ENCODE measurements around the gene LRRC25. TPM values are rescaled to one million over a fixed set of nuclear protein-coding genes. Genes with fewer than 3 reads are reported as not detected.
A peak's percentile ranks its signal among the peaks of the same experiment; 100 is the strongest.

The LRRC25 gene
- total and polyA plus RNA-seq, 9 donors = 1.4 to 9.2 (median 2.4) TPM

- Histone ChIP-seq H3K27me3 (no peaks in the 10 kb centered on the region), H3K4me3 (no peak overlapping the region), H3K9me3 (no peaks in the 10 kb centered on the region), H3K27ac (peak overlapping the region; percentile 43 to 76), H3K36me3 (no peaks in the 10 kb centered on the region), H3K4me1 (ENCODE audit: insufficient read depth) (peaks cover 21% of the 10 kb centered on the region)
- intact Hi-C loops (cut with DNase I) = no loop called here
- TF ChIP-seq CTCF (IDR thresholded peaks at IDR 0.05) (no peak), EP300 (IDR thresholded peaks at IDR 0.05) (no peak), POLR2A (IDR thresholded peaks at IDR 0.05) (no peak)
- DNase-seq = peak; percentile 55 to 72 (median 57)
- WGBS, 3 donors = 75 to 82% (median 78%) methylated on average over 21 of the region's 21 CpGs
Observed at GRCh38 chr19:18434411-18435175, 37.2 kb upstream of the LRRC25 start.

- Histone ChIP-seq H3K4me1 (ENCODE audit: insufficient read depth) (peaks cover 21% of the 10 kb centered on the region), H3K36me3 (no peaks in the 10 kb centered on the region), H3K4me3 (peak overlapping the region; percentile 33), H3K27me3 (no peaks in the 10 kb centered on the region), H3K9me3 (no peaks in the 10 kb centered on the region), H3K27ac (peak overlapping the region; percentile 43 to 76)
- TF ChIP-seq EP300 (IDR thresholded peaks at IDR 0.05) (no peak), POLR2A (IDR thresholded peaks at IDR 0.05) (no peak), CTCF (IDR thresholded peaks at IDR 0.05) (no peak)
- WGBS, 3 donors = 3 to 28% (median 7%) methylated on average over 33 to 59 of the region's 60 CpGs
- peak; percentile 57 to 77 (median 75) for DNase-seq
- intact Hi-C loops (cut with DNase I) = no loop called here
Observed at GRCh38 chr19:18433735-18434398, 36.4 kb upstream of the LRRC25 start.

GRCh38 chr19:18433015-18433691, 35.7 kb upstream of the LRRC25 start:
- Histone ChIP-seq H3K9me3 (no peaks in the 10 kb centered on the region), H3K27ac (peak overlapping the region; percentile 43 to 76), H3K4me3 (peak overlapping the region; percentile 33), H3K27me3 (no peaks in the 10 kb centered on the region), H3K4me1 (ENCODE audit: insufficient read depth) (peaks cover 17% of the 10 kb centered on the region), H3K36me3 (no peaks in the 10 kb centered on the region)
- TF ChIP-seq POLR2A (IDR thresholded peaks at IDR 0.05) = peak; percentile 6
- no peak for TF ChIP-seq CTCF (IDR thresholded peaks at IDR 0.05)
- intact Hi-C loops (cut with DNase I) = no loop called here
- DNase-seq = peak; percentile 62 to 87 (median 85)
- 6 to 13% (median 12%) methylated on average over 31 to 59 of the region's 59 CpGs for WGBS, 3 donors

- intact Hi-C loops (cut with DNase I) = no loop called here
- no peak for DNase-seq
- Histone ChIP-seq H3K27me3 (no peaks in the 10 kb centered on the region), H3K36me3 (no peaks in the 10 kb centered on the region), H3K4me3 (no peak overlapping the region), H3K4me1 (ENCODE audit: insufficient read depth) (peaks cover 17% of the 10 kb centered on the region), H3K27ac (peak overlapping the region; percentile 43 to 76), H3K9me3 (no peaks in the 10 kb centered on the region)
- TF ChIP-seq CTCF (IDR thresholded peaks at IDR 0.05) = no peak
- no peak for TF ChIP-seq EP300 (IDR thresholded peaks at IDR 0.05)
- no peak for TF ChIP-seq POLR2A (IDR thresholded peaks at IDR 0.05)
- WGBS, 3 donors = 35 to 55% (median 45%) methylated on average over 12 to 13 of the region's 13 CpGs
Observed at GRCh38 chr19:18432275-18433014, 35.0 kb upstream of the LRRC25 start.
